Suppressor macrophage treated with lipopolysaccharide for 4 hours (primary cell): ENCODE measurements around the gene ACTBL2.

Source experiments
- DNase-seq: peaks from one replicate; pipeline ENCODE4 v3.0.0-alpha.2; 2020

Gene ACTBL2

GRCh38 chr5:57448287-57448686, 34.3 kb downstream of the ACTBL2 start:
- no peak for DNase-seq

- no peak for DNase-seq
Observed at GRCh38 chr5:57447658-57448057, 35.0 kb downstream of the ACTBL2 start.

- no peak for DNase-seq
Observed at GRCh38 chr5:57446966-57447365, 35.6 kb downstream of the ACTBL2 start.

GRCh38 chr5:57445705-57446037, 36.9 kb downstream of the ACTBL2 start:
- DNase-seq = no peak

GRCh38 chr5:57445006-57445704, 37.5 kb downstream of the ACTBL2 start:
- DNase-seq = peak; percentile 5

- peak; percentile 72 for DNase-seq
Observed at GRCh38 chr5:57442080-57442839, 40.4 kb downstream of the ACTBL2 start.

- peak; percentile 1 for DNase-seq
Observed at GRCh38 chr5:57441557-57441956, 41.1 kb downstream of the ACTBL2 start.

- no peak for DNase-seq
Observed at GRCh38 chr5:57439601-57440000, 43.0 kb downstream of the ACTBL2 start.

GRCh38 chr5:57437976-57438805, 44.4 kb downstream of the ACTBL2 start:
- DNase-seq = no peak

- DNase-seq = no peak
Observed at GRCh38 chr5:57436586-57436985, 46.0 kb downstream of the ACTBL2 start.

- DNase-seq = no peak
Observed at GRCh38 chr5:57435701-57436134, 46.9 kb downstream of the ACTBL2 start.

GRCh38 chr5:57434683-57435082, 47.9 kb downstream of the ACTBL2 start:
- no peak for DNase-seq

GRCh38 chr5:57434227-57434640, 48.4 kb downstream of the ACTBL2 start:
- DNase-seq = no peak

GRCh38 chr5:57432876-57433275, 49.7 kb downstream of the ACTBL2 start:
- DNase-seq = peak; percentile 5

- no peak for DNase-seq
Observed at GRCh38 chr5:57431759-57432158, 50.9 kb downstream of the ACTBL2 start.
